ENCODE data around the gene SPTLC1.

- TF ChIP-seq CTCF (IDR thresholded peaks at IDR 0.05) (no peak), POLR2A (IDR thresholded peaks at IDR 0.05) (no peak)
Observed at GRCh38 chr9:92151691-92152393, 36.6 kb upstream of the SPTLC1 start.
